ENCODE data around the gene SERPINA3.

SERPINA3 gene

GRCh38 chr14:94617366-94617941 is 5.3 kb downstream of the SERPINA3 start:
- TF ChIP-seq POLR2A (IDR thresholded peaks at IDR 0.05; ENCODE audit: low read depth, low read length) (no peak), POLR2AphosphoS5 (IDR thresholded peaks at IDR 0.05; ENCODE audit: low read depth, low read length) (no peak), TAF1 (IDR thresholded peaks at IDR 0.05; ENCODE audit: borderline replicate concordance, low read depth, low read length) (no peak)
- no peak for FAIRE-seq
- no peak for DNase-seq (ENCODE audit: insufficient read length)

- FAIRE-seq (no peak), DNase-seq (ENCODE audit: insufficient read length) (no peak)
- TF ChIP-seq POLR2A (IDR thresholded peaks at IDR 0.05; ENCODE audit: low read depth, low read length) (no peak), TAF1 (IDR thresholded peaks at IDR 0.05; ENCODE audit: borderline replicate concordance, low read depth, low read length) (no peak), POLR2AphosphoS5 (IDR thresholded peaks at IDR 0.05; ENCODE audit: low read depth, low read length) (no peak)
Measured at GRCh38 chr14:94617988-94618822, 6.0 kb downstream of the SERPINA3 start.

GRCh38 chr14:94619297-94619696 is 7.1 kb downstream of the SERPINA3 start:
- DNase-seq (ENCODE audit: insufficient read length) (no peak), FAIRE-seq (no peak)
- TF ChIP-seq POLR2A (IDR thresholded peaks at IDR 0.05; ENCODE audit: low read depth, low read length) = no peak

- no peak for FAIRE-seq
- DNase-seq (ENCODE audit: insufficient read length) = no peak
- no peak for TF ChIP-seq POLR2A (IDR thresholded peaks at IDR 0.05; ENCODE audit: low read depth, low read length)
- TF ChIP-seq POLR2AphosphoS5 (IDR thresholded peaks at IDR 0.05; ENCODE audit: low read depth, low read length) = no peak
- no peak for TF ChIP-seq TAF1 (IDR thresholded peaks at IDR 0.05; ENCODE audit: borderline replicate concordance, low read depth, low read length)
Measured at GRCh38 chr14:94620597-94620996, 8.4 kb downstream of the SERPINA3 start.

GRCh38 chr14:94621358-94622134 is 9.4 kb downstream of the SERPINA3 start:
- no peak for FAIRE-seq
- TF ChIP-seq TAF1 (IDR thresholded peaks at IDR 0.05; ENCODE audit: borderline replicate concordance, low read depth, low read length) (no peak), POLR2A (IDR thresholded peaks at IDR 0.05; ENCODE audit: low read depth, low read length) (no peak), POLR2AphosphoS5 (IDR thresholded peaks at IDR 0.05; ENCODE audit: low read depth, low read length) (no peak)
- no peak for DNase-seq (ENCODE audit: insufficient read length)

- TF ChIP-seq TAF1 (IDR thresholded peaks at IDR 0.05; ENCODE audit: borderline replicate concordance, low read depth, low read length) (no peak), POLR2AphosphoS5 (IDR thresholded peaks at IDR 0.05; ENCODE audit: low read depth, low read length) (no peak), POLR2A (IDR thresholded peaks at IDR 0.05; ENCODE audit: low read depth, low read length) (no peak)
Measured at GRCh38 chr14:94622653-94623421, 10.6 kb downstream of the SERPINA3 start.

GRCh38 chr14:94623422-94623809 is 11.2 kb downstream of the SERPINA3 start:
- no peak for TF ChIP-seq POLR2AphosphoS5 (IDR thresholded peaks at IDR 0.05; ENCODE audit: low read depth, low read length)
- no peak for TF ChIP-seq POLR2A (IDR thresholded peaks at IDR 0.05; ENCODE audit: low read depth, low read length)
- TF ChIP-seq TAF1 (IDR thresholded peaks at IDR 0.05; ENCODE audit: borderline replicate concordance, low read depth, low read length) = no peak
- FAIRE-seq = no peak
- no peak for DNase-seq (ENCODE audit: insufficient read length)

More at GRCh38 chr14:94622653-94623421, 10.6 kb downstream of the SERPINA3 start:
- FAIRE-seq = no peak
- no peak for DNase-seq (ENCODE audit: insufficient read length)

- FAIRE-seq = no peak
- no peak for TF ChIP-seq TAF1 (IDR thresholded peaks at IDR 0.05; ENCODE audit: borderline replicate concordance, low read depth, low read length)
- no peak for TF ChIP-seq POLR2AphosphoS5 (IDR thresholded peaks at IDR 0.05; ENCODE audit: low read depth, low read length)
- DNase-seq (ENCODE audit: insufficient read length) = no peak
Measured at GRCh38 chr14:94623856-94624499, 11.8 kb downstream of the SERPINA3 start.

- FAIRE-seq (no peak), DNase-seq (ENCODE audit: insufficient read length) (no peak)
- TF ChIP-seq TAF1 (IDR thresholded peaks at IDR 0.05; ENCODE audit: borderline replicate concordance, low read depth, low read length) (no peak), POLR2AphosphoS5 (IDR thresholded peaks at IDR 0.05; ENCODE audit: low read depth, low read length) (no peak), POLR2A (IDR thresholded peaks at IDR 0.05; ENCODE audit: low read depth, low read length) (no peak)
Measured at GRCh38 chr14:94624537-94625352, 12.6 kb downstream of the SERPINA3 start.

GRCh38 chr14:94625353-94625635 is 13.1 kb downstream of the SERPINA3 start:
- DNase-seq (ENCODE audit: insufficient read length) = no peak
- TF ChIP-seq POLR2A (IDR thresholded peaks at IDR 0.05; ENCODE audit: low read depth, low read length) (no peak), POLR2AphosphoS5 (IDR thresholded peaks at IDR 0.05; ENCODE audit: low read depth, low read length) (no peak), TAF1 (IDR thresholded peaks at IDR 0.05; ENCODE audit: borderline replicate concordance, low read depth, low read length) (no peak)
- FAIRE-seq = no peak
